ENCODE results near the gene HMGB4. TPM values are rescaled to one million over a fixed set of nuclear protein-coding genes. Genes with fewer than 3 reads are reported as not detected.

The HMGB4 gene
- total RNA-seq, 1 donor from 2014 or later, result not detected

GRCh38 chr1:33898406-33898805 lies 34.5 kb downstream of the HMGB4 start:
- TF ChIP-seq CTCF (IDR thresholded peaks at IDR 0.05; ENCODE audit: insufficient read depth, low read length, severe bottlenecking), result no peak
- FAIRE-seq (no peak), DNase-seq (ENCODE audit: low read depth) (no peak)
- Histone ChIP-seq H3K27me3 (ENCODE audit: control insufficient read depth, insufficient read depth, low read length) (no peaks in the 10 kb centered on the region), H3K4me3 (ENCODE audit: low read depth, low read length) (no peak overlapping the region), H3K36me3 (ENCODE audit: control insufficient read depth, insufficient read depth, low read length) (no peaks in the 10 kb centered on the region)

GRCh38 chr1:33898881-33899280 lies 35.0 kb downstream of the HMGB4 start:
- DNase-seq (ENCODE audit: low read depth) (no peak), FAIRE-seq (no peak)
- Histone ChIP-seq H3K36me3 (ENCODE audit: control insufficient read depth, insufficient read depth, low read length) (no peaks in the 10 kb centered on the region), H3K4me3 (ENCODE audit: low read depth, low read length) (no peak overlapping the region), H3K27me3 (ENCODE audit: control insufficient read depth, insufficient read depth, low read length) (no peaks in the 10 kb centered on the region)
- TF ChIP-seq CTCF (IDR thresholded peaks at IDR 0.05; ENCODE audit: insufficient read depth, low read length, severe bottlenecking), result no peak

GRCh38 chr1:33899746-33900145 lies 35.9 kb downstream of the HMGB4 start:
- no peak for FAIRE-seq
- DNase-seq (ENCODE audit: low read depth), result no peak
- TF ChIP-seq CTCF (IDR thresholded peaks at IDR 0.05; ENCODE audit: insufficient read depth, low read length, severe bottlenecking), result no peak

GRCh38 chr1:33902486-33903209 lies 38.8 kb downstream of the HMGB4 start:
- TF ChIP-seq CTCF (IDR thresholded peaks at IDR 0.05; ENCODE audit: insufficient read depth, low read length, severe bottlenecking), result no peak
- no peak for FAIRE-seq

More at GRCh38 chr1:33899746-33900145, 35.9 kb downstream of the HMGB4 start:
- H3K36me3 ChIP-seq (ENCODE audit: control insufficient read depth, insufficient read depth, low read length), result no peaks in the 10 kb centered on the region
- H3K4me3 ChIP-seq (ENCODE audit: low read depth, low read length), result no peak overlapping the region
- H3K27me3 ChIP-seq (ENCODE audit: control insufficient read depth, insufficient read depth, low read length), result no peaks in the 10 kb centered on the region

GRCh38 chr1:33903210-33903589 lies 39.3 kb downstream of the HMGB4 start:
- TF ChIP-seq CTCF (IDR thresholded peaks at IDR 0.05; ENCODE audit: insufficient read depth, low read length, severe bottlenecking), result no peak
- FAIRE-seq (no peak), DNase-seq (ENCODE audit: low read depth) (peak; percentile 59)
- no peaks in the 10 kb centered on the region for H3K27me3 ChIP-seq (ENCODE audit: control insufficient read depth, insufficient read depth, low read length)
- no peak overlapping the region for H3K4me3 ChIP-seq (ENCODE audit: low read depth, low read length)
- H3K36me3 ChIP-seq (ENCODE audit: control insufficient read depth, insufficient read depth, low read length), result no peaks in the 10 kb centered on the region

More at GRCh38 chr1:33902486-33903209, 38.8 kb downstream of the HMGB4 start:
- H3K36me3 ChIP-seq (ENCODE audit: control insufficient read depth, insufficient read depth, low read length), result no peaks in the 10 kb centered on the region
- no peaks in the 10 kb centered on the region for H3K27me3 ChIP-seq (ENCODE audit: control insufficient read depth, insufficient read depth, low read length)
- no peak for DNase-seq (ENCODE audit: low read depth)
- H3K4me3 ChIP-seq (ENCODE audit: low read depth, low read length), result no peak overlapping the region

GRCh38 chr1:33905241-33905640 lies 41.4 kb downstream of the HMGB4 start:
- FAIRE-seq, result no peak

More at GRCh38 chr1:33905241-33905640, 41.4 kb downstream of the HMGB4 start:
- Histone ChIP-seq H3K4me3 (ENCODE audit: low read depth, low read length) (no peak overlapping the region), H3K27me3 (ENCODE audit: control insufficient read depth, insufficient read depth, low read length) (no peaks in the 10 kb centered on the region), H3K36me3 (ENCODE audit: control insufficient read depth, insufficient read depth, low read length) (no peaks in the 10 kb centered on the region)
- TF ChIP-seq CTCF (IDR thresholded peaks at IDR 0.05; ENCODE audit: insufficient read depth, low read length, severe bottlenecking), result no peak
- no peak for DNase-seq (ENCODE audit: low read depth)

Data from bronchial epithelial cell (primary cell).